SH-SY5Y (cell line): ENCODE measurements around the gene HLA-DQB1.

ENCODE experiments used
- GATA2 ChIP-seq: IDR thresholded peaks from 2 replicates; pipeline ENCODE4 v1.6.1; 2011; ENCODE audit warnings: mild to moderate bottlenecking, low read depth, low read length
- GATA3 ChIP-seq: IDR thresholded peaks from 2 replicates; pipeline ENCODE4 v1.6.1; 2011; ENCODE audit warnings: low read depth, mild to moderate bottlenecking, low read length, moderate library complexity

DNA sequence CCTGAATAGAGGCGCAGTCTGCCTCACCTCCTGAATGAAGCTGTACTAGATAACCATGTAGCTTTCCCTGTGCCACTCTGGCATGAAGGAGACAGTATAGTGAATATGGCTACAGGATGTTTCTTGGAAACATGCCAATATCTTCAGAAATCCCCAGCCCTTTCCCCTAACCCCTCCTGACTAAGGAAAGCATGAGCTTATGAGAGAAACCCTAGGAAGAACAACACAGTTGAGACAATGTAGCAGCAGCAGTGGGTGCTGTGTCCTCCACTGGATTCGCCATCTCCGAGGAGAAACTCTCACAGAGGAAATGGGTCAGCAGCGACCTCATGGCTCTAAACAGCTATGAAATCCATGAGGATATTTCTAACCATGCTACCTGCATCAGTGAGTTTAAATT is 22.6 kb downstream of the HLA-DQB1 start:
- TF ChIP-seq GATA2 (no peak), GATA3 (no peak)
